Parathyroid adenoma (tissue), 2 donors: ENCODE results near the gene STK4.

ENCODE experiments used
- H2AFZ ChIP-seq: fragments of 300-600 bp; sonication (generic); one replicate; pipeline ENCODE4 v1.7.0; 2017; ENCODE audit warnings: antibody characterized with exemption, mild to moderate bottlenecking
- H3K27ac ChIP-seq: fragments of 300-600 bp; sonication (generic); one replicate; pipeline ENCODE4 v1.7.0; 2017
- H3K27me3 ChIP-seq: fragments of 300-600 bp; sonication (generic); one replicate; pipeline ENCODE4 v1.7.0; 2017; ENCODE audit warnings: low read length; ENCODE audit not compliant: control insufficient read depth, insufficient read depth
- H3K36me3 ChIP-seq: fragments of 300-600 bp; sonication (generic); one replicate; pipeline ENCODE4 v1.7.0; 2017; ENCODE audit warnings: low read length; ENCODE audit not compliant: control insufficient read depth, insufficient read depth
- H3K4me1 ChIP-seq: fragments of 300-600 bp; sonication (generic); one replicate; pipeline ENCODE4 v1.7.0; 2017; ENCODE audit warnings: control low read depth
- H3K4me2 ChIP-seq: fragments of 300-600 bp; sonication (generic); one replicate; pipeline ENCODE4 v1.7.0; 2017; ENCODE audit warnings: low read length
- H3K4me3 ChIP-seq: fragments of 300-600 bp; sonication (generic); one replicate; pipeline ENCODE4 v1.7.0; 2017; ENCODE audit warnings: low read depth, low read length
- H3K79me2 ChIP-seq: fragments of 300-600 bp; sonication (generic); one replicate; pipeline ENCODE4 v1.7.0; 2017; ENCODE audit warnings: control low read depth
- H3K9ac ChIP-seq: fragments of 300-600 bp; sonication (generic); one replicate; pipeline ENCODE4 v1.7.0; 2017; ENCODE audit warnings: mild to moderate bottlenecking
- H3K9me3 ChIP-seq: fragments of 300-600 bp; sonication (generic); one replicate; pipeline ENCODE4 v1.7.0; 2017; ENCODE audit warnings: low read length; ENCODE audit not compliant: control insufficient read depth
- TF ChIP-seq, protein P1 (sequence below): fragments of 300-600 bp; sonication (generic); IDR thresholded peaks from one replicate; pipeline ENCODE4 v1.7.0; 2017; ENCODE audit warnings: antibody characterized with exemption, mild to moderate bottlenecking
- donor health status: primary hyperparathyroidism.

STK4 gene

DNA sequence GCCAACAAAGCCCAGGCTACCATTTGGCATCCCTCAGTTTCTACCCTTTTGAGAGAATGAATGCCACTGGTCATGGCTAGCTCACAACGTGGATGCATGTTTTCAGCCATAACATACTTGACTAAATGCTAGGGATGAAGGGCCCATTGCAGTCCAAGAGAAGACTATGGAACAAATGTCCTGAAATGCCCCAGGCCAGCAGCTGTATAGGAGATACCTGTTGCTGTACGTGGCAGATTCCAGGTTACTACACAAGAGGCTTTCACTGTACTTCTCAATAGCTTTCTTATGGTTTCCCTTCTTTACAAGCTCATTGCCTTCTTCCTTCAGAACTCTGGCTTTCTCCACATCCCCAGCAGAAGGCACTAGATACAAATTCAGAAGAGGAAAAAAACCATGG is 17.8 kb upstream of the STK4 start:
- Histone ChIP-seq H3K27ac (no peak overlapping the region), H2AFZ (no peak overlapping the region), H3K79me2 (no peaks in the 10 kb centered on the region), H3K4me3 (no peak overlapping the region), H3K36me3 (no peaks in the 10 kb centered on the region), H3K4me2 (no peak overlapping the region), H3K9me3 (no peaks in the 10 kb centered on the region), H3K27me3 (no peaks in the 10 kb centered on the region), H3K4me1 (no peaks in the 10 kb centered on the region), H3K9ac (no peak overlapping the region)
- TF ChIP-seq, protein P1, sequence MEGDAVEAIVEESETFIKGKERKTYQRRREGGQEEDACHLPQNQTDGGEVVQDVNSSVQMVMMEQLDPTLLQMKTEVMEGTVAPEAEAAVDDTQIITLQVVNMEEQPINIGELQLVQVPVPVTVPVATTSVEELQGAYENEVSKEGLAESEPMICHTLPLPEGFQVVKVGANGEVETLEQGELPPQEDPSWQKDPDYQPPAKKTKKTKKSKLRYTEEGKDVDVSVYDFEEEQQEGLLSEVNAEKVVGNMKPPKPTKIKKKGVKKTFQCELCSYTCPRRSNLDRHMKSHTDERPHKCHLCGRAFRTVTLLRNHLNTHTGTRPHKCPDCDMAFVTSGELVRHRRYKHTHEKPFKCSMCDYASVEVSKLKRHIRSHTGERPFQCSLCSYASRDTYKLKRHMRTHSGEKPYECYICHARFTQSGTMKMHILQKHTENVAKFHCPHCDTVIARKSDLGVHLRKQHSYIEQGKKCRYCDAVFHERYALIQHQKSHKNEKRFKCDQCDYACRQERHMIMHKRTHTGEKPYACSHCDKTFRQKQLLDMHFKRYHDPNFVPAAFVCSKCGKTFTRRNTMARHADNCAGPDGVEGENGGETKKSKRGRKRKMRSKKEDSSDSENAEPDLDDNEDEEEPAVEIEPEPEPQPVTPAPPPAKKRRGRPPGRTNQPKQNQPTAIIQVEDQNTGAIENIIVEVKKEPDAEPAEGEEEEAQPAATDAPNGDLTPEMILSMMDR = no peak

GRCh38 chr20:44950368-44950767 is 15.9 kb upstream of the STK4 start:
- Histone ChIP-seq H3K9ac (no peak overlapping the region), H3K4me1 (no peaks in the 10 kb centered on the region), H2AFZ (no peak overlapping the region), H3K9me3 (no peaks in the 10 kb centered on the region), H3K4me2 (no peak overlapping the region), H3K4me3 (no peak overlapping the region), H3K27me3 (no peaks in the 10 kb centered on the region), H3K27ac (no peak overlapping the region), H3K36me3 (no peaks in the 10 kb centered on the region), H3K79me2 (no peaks in the 10 kb centered on the region)
- TF ChIP-seq, protein P1 = no peak

GRCh38 chr20:44952731-44953130 is 13.6 kb upstream of the STK4 start:
- no peaks in the 10 kb centered on the region for H3K9me3 ChIP-seq
- TF ChIP-seq, protein P1 = no peak

DNA sequence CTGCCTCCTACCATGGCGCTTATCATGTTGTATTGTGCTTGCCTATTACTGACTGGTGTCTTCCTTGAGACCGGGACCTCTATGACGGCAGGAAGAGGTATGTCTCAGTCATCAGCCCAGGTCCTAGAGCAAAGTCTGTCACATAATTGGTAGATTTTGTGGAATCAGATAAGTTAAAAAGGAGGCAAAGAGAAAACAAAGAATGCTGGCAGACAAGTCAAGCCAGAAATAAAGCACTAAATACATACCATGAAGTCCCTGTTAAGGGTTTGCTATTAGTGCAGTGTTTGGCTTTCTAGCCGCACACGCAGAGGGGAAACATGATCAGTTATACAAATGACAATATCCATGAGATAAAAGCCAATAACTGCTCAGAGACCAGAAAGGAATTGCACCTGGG is 12.1 kb upstream of the STK4 start:
- H3K79me2 ChIP-seq = no peaks in the 10 kb centered on the region
- no peaks in the 10 kb centered on the region for H3K9me3 ChIP-seq
- H3K4me2 ChIP-seq = no peak overlapping the region
- TF ChIP-seq, protein P1 = no peak
- H3K27ac ChIP-seq = no peak overlapping the region
- peaks cover 5% of the 10 kb centered on the region for H3K4me1 ChIP-seq
- H3K36me3 ChIP-seq = no peaks in the 10 kb centered on the region
- H2AFZ ChIP-seq = no peak overlapping the region
- H3K9ac ChIP-seq = no peak overlapping the region
- no peaks in the 10 kb centered on the region for H3K27me3 ChIP-seq
- H3K4me3 ChIP-seq = no peak overlapping the region

More at GRCh38 chr20:44952731-44953130, 13.6 kb upstream of the STK4 start:
- Histone ChIP-seq H3K4me1 (no peaks in the 10 kb centered on the region), H2AFZ (no peak overlapping the region), H3K36me3 (no peaks in the 10 kb centered on the region), H3K9ac (no peak overlapping the region), H3K4me3 (no peak overlapping the region), H3K27ac (no peak overlapping the region), H3K4me2 (no peak overlapping the region), H3K27me3 (no peaks in the 10 kb centered on the region), H3K79me2 (no peaks in the 10 kb centered on the region)

DNA sequence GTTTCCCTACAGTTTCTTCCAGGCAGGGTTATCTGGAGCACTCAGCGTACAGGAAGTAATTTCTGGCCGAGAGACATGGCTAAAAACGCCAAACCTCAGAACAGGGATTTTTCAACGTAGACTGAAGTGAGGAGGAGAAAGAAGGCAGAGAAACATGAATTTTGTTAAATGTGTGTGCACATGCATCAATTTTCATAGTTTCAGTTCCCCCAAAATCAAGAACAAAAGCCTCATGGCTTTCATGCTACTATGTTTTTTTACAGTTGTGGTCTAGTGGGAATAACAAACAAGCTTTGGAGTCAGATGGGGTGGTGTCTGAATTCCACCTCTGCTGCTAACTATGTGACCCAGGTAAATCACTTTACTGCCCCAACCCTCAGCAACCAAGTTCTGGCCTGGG is 11.0 kb upstream of the STK4 start:
- H2AFZ ChIP-seq = no peak overlapping the region
- no peaks in the 10 kb centered on the region for H3K36me3 ChIP-seq
- TF ChIP-seq, protein P1 = no peak
- no peak overlapping the region for H3K27ac ChIP-seq
- no peak overlapping the region for H3K9ac ChIP-seq
- no peaks in the 10 kb centered on the region for H3K27me3 ChIP-seq
- peaks cover 5% of the 10 kb centered on the region for H3K4me1 ChIP-seq
- no peaks in the 10 kb centered on the region for H3K9me3 ChIP-seq
- no peaks in the 10 kb centered on the region for H3K79me2 ChIP-seq
- no peak overlapping the region for H3K4me3 ChIP-seq
- H3K4me2 ChIP-seq = no peak overlapping the region
